Pancreas (tissue), 10 donors: Measurements from ENCODE around the gene NEFH. TPM values are rescaled to one million over a fixed set of nuclear protein-coding genes. Genes with fewer than 3 reads are reported as not detected.

Source experiments
- ATAC-seq, 4 donors: fragments of 200-7000 bp; cut with Tn5 transposase; one replicate each; pipeline versions ENCODE4 v1.8.0 to v1.9.1; 2020; ENCODE audit warnings: mild to moderate bottlenecking in 4 of 4, moderate library complexity in 4 of 4
- DNase-seq, 6 donors: peaks; one replicate each; pipeline ENCODE4 v3.0.0-alpha.2; 2020
- FAIRE-seq: peaks from 2 replicates; lab custom pipeline; 2012; peaks lifted over from hg19 to GRCh38; lab: Jason Lieb, UNC
- H3K27ac ChIP-seq, 4 donors: fragments of 200-600 bp; sonication (generic); 1 replicate in 3 of 4; 2 replicates in 1 of 4; pipeline versions ENCODE4 v1.5.0 to v1.8.0; 2020
- H3K27me3 ChIP-seq, 4 donors: fragments of 200-600 bp; one replicate each; pipeline ENCODE4 v1.8.0; 2021
- H3K36me3 ChIP-seq, 3 donors: fragments of 200-600 bp; sonication (generic) in 1 of 3; one replicate each; pipeline versions ENCODE4 v1.5.0 to v1.8.0; 2020 to 2021
- H3K4me1 ChIP-seq, 3 donors: fragments of 200-600 bp; one replicate each; pipeline ENCODE4 v1.8.0; 2021
- H3K4me3 ChIP-seq, 4 donors: fragments of 200-600 bp; sonication (generic) in 2 of 4; one replicate each; pipeline versions ENCODE4 v1.5.0 to v1.8.0; 2020 to 2021
- H3K9me3 ChIP-seq, 4 donors: fragments of 200-600 bp; one replicate each; pipeline ENCODE4 v1.8.0; 2021
- CTCF ChIP-seq, 4 donors: fragments of 200-600 bp; sonication (generic) in 3 of 4; IDR thresholded peaks; one replicate each; pipeline versions ENCODE4 v1.5.0 to v1.8.0; 2021; ENCODE audit warnings: antibody characterized with exemption in 4 of 4
- WGBS, 2 donors: extraction: QIAGEN DNeasy Blood & Tissue Kit; methylation state at CpG; one replicate each; pipeline ENCODE4 v1.1.7; 2013; 5-methylcytosine and 5-hydroxymethylcytosine counted together
- intact Hi-C, 3 donors: fragments of 100-400 bp; cut with DNase I; formaldehyde crosslinking; loops; one replicate each; pipeline versions ENCODE4 v1.11.1 to v1.14.2; 2022
- polyA plus RNA-seq, 2 donors: library from polyadenylated mRNA; stranded (reverse); fragments of 200-250 nt; gene quantifications; one replicate each; pipeline ENCODE4 v1.2.3, GENCODE V29; 2013
- total RNA-seq, 6 donors: library from RNA; stranded (reverse); fragmentation: NEBNext Ultra II Directional in 4 of 6; extraction: Animal tissue kit (Norgen Biotek cat#: 25700) in 4 of 6; gene quantifications; one replicate each; pipeline versions ENCODE4 v1.2.1 to v1.2.4, GENCODE V29; 2021 to 2023
- donor health status: healthy with polysubstance abuse.
- donor health status: DM: no; HTN: no; CAD: no; lungs with moderate emphysema.
- donor health status: DM: no; HTN: no; CAD: no.
- donor health status: control.
- donor health status: control.
- donor health status: Bipolar disorder and iron deficiency.
- donor health status: DM: yes; HTN: yes; CAD: no.
- donor health status: DM: no; HTN: no; CAD: no.
- donor health status: DM: no; HTN: no; CAD: no.
- donor health status: DM: yes; HTN: yes; CAD: no.

NEFH gene
- total and polyA plus RNA-seq, 8 donors, result 0.05 to 0.99 (median 0.19) TPM

- 77 to 88% methylated on average over 4 of the region's 4 CpGs for WGBS, 2 donors
- FAIRE-seq, result no peak
- H3K4me1 ChIP-seq, result no peaks in the 10 kb centered on the region
These were observed 34.5 kb upstream of the NEFH start for GRCh38 chr22:29445508-29445907.

GRCh38 chr22:29447906-29448305 lies 32.1 kb upstream of the NEFH start:
- Histone ChIP-seq H3K4me1 (no peaks in the 10 kb centered on the region), H3K27ac (no peak overlapping the region), H3K36me3 (no peaks in the 10 kb centered on the region), H3K4me3 (no peak overlapping the region), H3K27me3 (no peaks in the 10 kb centered on the region), H3K9me3 (no peaks in the 10 kb centered on the region)
- TF ChIP-seq CTCF (IDR thresholded peaks at IDR 0.05), result no peak
- DNase-seq, result peak in 1 of 6 donors; percentile 13
- no peak for FAIRE-seq
- intact Hi-C loops, result no loop called here
- no peak for ATAC-seq
- WGBS, 2 donors, result 79 to 80% methylated on average over 5 of the region's 5 CpGs

More at GRCh38 chr22:29445508-29445907, 34.5 kb upstream of the NEFH start:
- H3K27ac ChIP-seq, result no peak overlapping the region
- H3K9me3 ChIP-seq, result no peaks in the 10 kb centered on the region
- ATAC-seq, result no peak
- intact Hi-C loops, result no loop called here
- TF ChIP-seq CTCF (IDR thresholded peaks at IDR 0.05), result no peak
- no peaks in the 10 kb centered on the region for H3K27me3 ChIP-seq
- H3K36me3 ChIP-seq, result no peaks in the 10 kb centered on the region
- H3K4me3 ChIP-seq, result no peak overlapping the region
- DNase-seq, result peak in 1 of 6 donors; percentile 21

GRCh38 chr22:29449296-29449875 lies 30.6 kb upstream of the NEFH start:
- H3K27me3 ChIP-seq, result no peaks in the 10 kb centered on the region
- H3K4me3 ChIP-seq, result no peak overlapping the region
- DNase-seq (peak in 1 of 6 donors; percentile 38), ATAC-seq (no peak), FAIRE-seq (no peak)
- intact Hi-C loops, result no loop called here
- H3K4me1 ChIP-seq, result no peaks in the 10 kb centered on the region
- 88 to 92% methylated on average over 11 of the region's 11 CpGs for WGBS, 2 donors
- no peaks in the 10 kb centered on the region for H3K9me3 ChIP-seq
- TF ChIP-seq CTCF (IDR thresholded peaks at IDR 0.05), result no peak
- no peak overlapping the region for H3K27ac ChIP-seq
- no peaks in the 10 kb centered on the region for H3K36me3 ChIP-seq

GRCh38 chr22:29450222-29450621 lies 29.8 kb upstream of the NEFH start:
- FAIRE-seq, result no peak
- TF ChIP-seq CTCF (IDR thresholded peaks at IDR 0.05), result no peak
- Histone ChIP-seq H3K4me3 (no peak overlapping the region), H3K9me3 (no peaks in the 10 kb centered on the region), H3K27me3 (no peaks in the 10 kb centered on the region), H3K4me1 (no peaks in the 10 kb centered on the region), H3K27ac (no peak overlapping the region), H3K36me3 (no peaks in the 10 kb centered on the region)
- ATAC-seq, result no peak
- peak in 1 of 6 donors; percentile 1 for DNase-seq
- 81 to 82% methylated on average over 8 of the region's 8 CpGs for WGBS, 2 donors
- intact Hi-C loops, result no loop called here

GRCh38 chr22:29451863-29452262 lies 28.2 kb upstream of the NEFH start:
- ATAC-seq, result no peak
- DNase-seq, result no peak
- H3K4me1 ChIP-seq, result no peaks in the 10 kb centered on the region
- no peak for TF ChIP-seq CTCF (IDR thresholded peaks at IDR 0.05)
- no peaks in the 10 kb centered on the region for H3K36me3 ChIP-seq
- H3K4me3 ChIP-seq, result no peak overlapping the region
- FAIRE-seq, result no peak
- intact Hi-C loops, result no loop called here
- WGBS, 2 donors, result 83 to 90% methylated on average over 4 of the region's 4 CpGs
- no peaks in the 10 kb centered on the region for H3K27me3 ChIP-seq
- no peak overlapping the region for H3K27ac ChIP-seq
- H3K9me3 ChIP-seq, result no peaks in the 10 kb centered on the region
